ENCODE results near the gene GFRA1. TPM values are rescaled to one million over a fixed set of nuclear protein-coding genes. Genes with fewer than 3 reads are reported as not detected.

The GFRA1 gene
- total and polyA plus RNA-seq, 2 of the 8 experiments (the other 6 are each of a cell fraction or from before 2014, with no cell fraction given): 1.1 to 2.0 TPM

GRCh38 chr10:116215651-116216050, 57.4 kb downstream of the GFRA1 start:
- DNase-seq (ENCODE audit: low read depth in 1 of 2, low spot score in 2 of 2): no peak
- Histone ChIP-seq H3K9ac (replicated peaks in 1 of 4; ENCODE audit: extremely low read depth in 1 of 4, low read depth in 3 of 4, low read length in 3 of 4) (no peak overlapping the region), H3K4me3 (ENCODE audit: extremely low read depth in 1 of 4, insufficient read depth in 2 of 4, low read depth in 3 of 4, low read length in 4 of 4) (no peak overlapping the region), H4K20me1 (replicated peaks in 1 of 2; ENCODE audit: control insufficient read depth in 1 of 2, insufficient read depth in 2 of 2, low read length in 2 of 2) (no peaks in the 10 kb centered on the region), H4K8ac (ENCODE audit: extremely low read depth, insufficient read depth, low read length) (no peak overlapping the region), H2BK20ac (ENCODE audit: low read length) (no peak overlapping the region), H3K4me2 (ENCODE audit: insufficient read depth in 1 of 2, low read depth in 2 of 2, low read length in 2 of 2) (no peak overlapping the region), H3K27me3 (replicated peaks in 1 of 4; ENCODE audit: control insufficient read depth in 3 of 4, extremely low read depth in 1 of 4, insufficient read depth in 3 of 4, low read length in 3 of 4) (no peaks in the 10 kb centered on the region), H3K14ac (ENCODE audit: insufficient read length) (no peak overlapping the region), H3K18ac (ENCODE audit: extremely low read depth, low read length) (no peak overlapping the region), H3K4ac (replicated peaks; ENCODE audit: insufficient read length, low read depth, low read length) (no peak overlapping the region), H3K56ac (replicated peaks; ENCODE audit: insufficient read length, low read depth, low read length) (no peak overlapping the region), H3K23ac (ENCODE audit: insufficient read length) (no peak overlapping the region), H2AFZ (ENCODE audit: low read length) (no peak overlapping the region), H3K27ac (ENCODE audit: low read depth, low read length) (no peak overlapping the region), H2BK120ac (replicated peaks; ENCODE audit: low read depth, low read length) (no peak overlapping the region), H2BK15ac (ENCODE audit: low read length) (no peak overlapping the region), H3K79me1 (ENCODE audit: low read depth, low read length) (no peaks in the 10 kb centered on the region), H2BK5ac (ENCODE audit: low read depth, low read length) (no peak overlapping the region), H2AK5ac (ENCODE audit: low read depth, low read length) (no peak overlapping the region), H3K9me3 (ENCODE audit: insufficient read depth in 2 of 2, low read depth in 1 of 2, low read length in 1 of 2) (no peaks in the 10 kb centered on the region), H2BK12ac (ENCODE audit: low read depth, low read length) (no peak overlapping the region), H4K5ac (ENCODE audit: insufficient read length, low read depth, low read length) (no peak overlapping the region), H4K91ac (replicated peaks; ENCODE audit: insufficient read length, low read length) (no peak overlapping the region), H3K79me2 (ENCODE audit: control insufficient read depth in 1 of 2, insufficient read depth in 2 of 2, low read length in 2 of 2) (no peaks in the 10 kb centered on the region), H3K4me1 (replicated peaks in 1 of 4; ENCODE audit: control insufficient read depth in 3 of 4, insufficient read depth in 4 of 4, low read length in 3 of 4) (no peaks in the 10 kb centered on the region), H3K36me3 (ENCODE audit: control insufficient read depth in 2 of 4, insufficient read depth in 4 of 4, low read length in 3 of 4) (no peaks in the 10 kb centered on the region), H3K23me2 (ENCODE audit: low read depth, low read length) (no peaks in the 10 kb centered on the region)
- no peak for FAIRE-seq
- CTCF ChIA-PET (ENCODE audit: partially characterized antibody): interaction anchor here (0.9 kb wide), 1 partner anchor 18 kb away, joined by 3 read pairs; no protein-coding TSS in a partner anchor
- POLR2A ChIA-PET (ENCODE audit: partially characterized antibody): no interaction called here
- 84% methylated on average over 4 of the region's 5 CpGs; no CpG with 5 or more reads in 1 of the 2 experiments for WGBS, 2 experiments (ENCODE audit: extremely low coverage in 1 of 2, insufficient coverage in 1 of 2, insufficient read length in 1 of 2, insufficient replicate concordance in 2 of 2, low coverage in 1 of 2, low lambda C conversion rate in 2 of 2, missing lambda C conversion rate in 1 of 2)
- TF ChIP-seq EP300 (IDR thresholded peaks at IDR 0.05; ENCODE audit: borderline replicate concordance in 1 of 2, low read depth in 2 of 2, low read length in 2 of 2): no peak
- no peak for TF ChIP-seq KDM1A (IDR thresholded peaks at IDR 0.05; ENCODE audit: borderline replicate concordance, low read length)
- TF ChIP-seq, protein P1, sequence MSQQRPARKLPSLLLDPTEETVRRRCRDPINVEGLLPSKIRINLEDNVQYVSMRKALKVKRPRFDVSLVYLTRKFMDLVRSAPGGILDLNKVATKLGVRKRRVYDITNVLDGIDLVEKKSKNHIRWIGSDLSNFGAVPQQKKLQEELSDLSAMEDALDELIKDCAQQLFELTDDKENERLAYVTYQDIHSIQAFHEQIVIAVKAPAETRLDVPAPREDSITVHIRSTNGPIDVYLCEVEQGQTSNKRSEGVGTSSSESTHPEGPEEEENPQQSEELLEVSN (IDR thresholded peaks at IDR 0.05): no peak
- TF ChIP-seq GABPA (IDR thresholded peaks at IDR 0.05; ENCODE audit: borderline replicate concordance, insufficient read depth, low read length): no peak
- TF ChIP-seq RXRA (IDR thresholded peaks at IDR 0.05; ENCODE audit: insufficient read depth, low read depth, low read length): no peak
- TF ChIP-seq CBX8 (IDR thresholded peaks at IDR 0.05; ENCODE audit: borderline replicate concordance, low read depth, low read length): no peak
- TF ChIP-seq CTCF (IDR thresholded peaks at IDR 0.05; ENCODE audit: control extremely low read depth in 1 of 3, insufficient read depth in 1 of 3, low read depth in 1 of 3, low read length in 3 of 3): no peak
- TF ChIP-seq POLR2A (IDR thresholded peaks at IDR 0.05; ENCODE audit: control extremely low read depth in 1 of 2, low read depth in 2 of 2, low read length in 2 of 2): no peak
- TF ChIP-seq RFX5 (IDR thresholded peaks at IDR 0.05; ENCODE audit: borderline replicate concordance, low read depth, low read length): no peak
- no peak for TF ChIP-seq TCF12 (IDR thresholded peaks at IDR 0.05; ENCODE audit: low read depth, low read length)
- TF ChIP-seq PHF8 (conservative IDR thresholded peaks at IDR 0.05; ENCODE audit: low read depth, low read length): no peak
